DMS 273 (cell line): Measurements from ENCODE around the gene AKAP17A.

Experiments
- DNase-seq: peaks from one replicate; lab custom pipeline; 2025; ENCODE audit not compliant: unreplicated experiment; lab: John Stamatoyannopoulos, UW

AKAP17A gene

DNA sequence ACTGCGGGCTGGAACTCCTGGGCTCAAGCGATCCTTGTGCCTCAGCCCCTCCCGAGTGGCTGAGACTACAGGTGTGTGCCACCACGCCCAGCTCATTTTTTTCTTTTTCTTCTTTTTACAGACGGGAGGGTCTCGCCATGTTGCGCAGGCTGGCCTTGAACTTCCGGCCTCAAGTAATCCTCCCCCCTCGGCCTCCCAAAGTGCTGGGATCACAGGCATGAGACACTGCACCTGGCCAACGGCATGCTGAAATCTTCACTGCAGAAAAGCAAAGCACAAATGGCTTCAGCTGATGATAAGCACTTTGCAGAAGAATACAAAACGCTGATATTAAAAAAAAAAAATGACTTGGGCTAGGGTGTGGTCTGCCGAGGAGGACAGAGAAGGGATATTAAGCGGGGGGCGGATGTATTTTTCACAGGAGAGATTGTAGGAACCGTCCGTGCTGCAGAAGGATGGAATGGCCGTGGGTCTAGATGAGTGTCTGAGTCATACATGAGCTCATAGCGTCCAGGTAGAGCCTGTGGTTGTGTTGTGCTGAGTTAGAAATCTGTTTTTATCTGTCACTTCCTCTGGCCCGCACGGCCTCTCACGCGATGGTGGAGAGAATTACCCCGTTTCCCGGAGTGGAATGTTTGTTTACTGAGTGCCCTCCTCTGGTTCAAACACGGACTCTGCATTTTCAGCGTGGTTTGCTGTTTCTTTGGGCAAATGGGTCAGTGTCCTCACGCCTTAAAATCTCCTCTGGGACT lies 8.5 kb upstream of the AKAP17A start:
- no peak for DNase-seq

DNA sequence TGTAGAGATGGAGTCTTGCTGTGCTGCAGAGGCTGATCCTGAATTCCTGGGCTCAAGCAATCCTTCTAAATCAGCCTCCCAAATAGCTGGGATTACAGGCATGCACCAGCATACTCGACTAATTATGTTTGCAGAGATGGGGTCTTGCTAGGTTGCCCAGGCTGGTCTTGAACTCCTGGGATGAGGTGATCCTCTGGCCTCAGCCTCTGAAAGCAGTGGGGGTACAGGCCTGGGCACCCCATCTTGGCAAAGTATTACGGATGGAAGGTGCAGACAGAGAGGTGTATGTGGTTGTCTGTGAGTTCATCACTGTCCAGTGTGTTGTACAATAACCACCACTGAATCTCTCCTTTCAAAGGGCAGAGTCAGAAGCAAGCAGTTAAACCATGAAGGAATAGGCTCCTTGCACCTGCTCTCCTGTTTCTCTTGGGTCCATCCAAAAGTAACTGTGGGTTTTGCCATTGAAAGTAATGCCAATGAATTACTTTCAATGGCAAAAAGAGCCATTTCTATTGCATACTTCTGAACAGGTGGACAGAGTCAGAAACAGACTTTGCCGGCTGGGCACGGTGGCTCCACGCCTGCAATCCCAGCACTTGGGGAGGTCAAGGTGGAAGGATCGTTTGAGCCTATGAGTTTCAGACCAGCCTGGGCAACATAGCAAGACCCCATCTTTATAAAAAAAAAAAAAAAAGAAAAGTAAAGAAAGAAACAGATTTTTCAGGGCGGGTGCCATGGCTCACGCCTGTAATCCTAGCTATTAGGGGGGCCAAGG lies 7.0 kb upstream of the AKAP17A start:
- DNase-seq: no peak

GRCh38 chrX:1587161-1587560 lies 4.2 kb upstream of the AKAP17A start:
- peak; percentile 38 for DNase-seq

- DNase-seq: no peak
Measured at GRCh38 chrX:1589356-1590130, 1.9 kb upstream of the AKAP17A start.

GRCh38 chrX:1591863-1592469 lies 562 bp downstream of the AKAP17A start:
- peak; percentile 43 for DNase-seq

DNA sequence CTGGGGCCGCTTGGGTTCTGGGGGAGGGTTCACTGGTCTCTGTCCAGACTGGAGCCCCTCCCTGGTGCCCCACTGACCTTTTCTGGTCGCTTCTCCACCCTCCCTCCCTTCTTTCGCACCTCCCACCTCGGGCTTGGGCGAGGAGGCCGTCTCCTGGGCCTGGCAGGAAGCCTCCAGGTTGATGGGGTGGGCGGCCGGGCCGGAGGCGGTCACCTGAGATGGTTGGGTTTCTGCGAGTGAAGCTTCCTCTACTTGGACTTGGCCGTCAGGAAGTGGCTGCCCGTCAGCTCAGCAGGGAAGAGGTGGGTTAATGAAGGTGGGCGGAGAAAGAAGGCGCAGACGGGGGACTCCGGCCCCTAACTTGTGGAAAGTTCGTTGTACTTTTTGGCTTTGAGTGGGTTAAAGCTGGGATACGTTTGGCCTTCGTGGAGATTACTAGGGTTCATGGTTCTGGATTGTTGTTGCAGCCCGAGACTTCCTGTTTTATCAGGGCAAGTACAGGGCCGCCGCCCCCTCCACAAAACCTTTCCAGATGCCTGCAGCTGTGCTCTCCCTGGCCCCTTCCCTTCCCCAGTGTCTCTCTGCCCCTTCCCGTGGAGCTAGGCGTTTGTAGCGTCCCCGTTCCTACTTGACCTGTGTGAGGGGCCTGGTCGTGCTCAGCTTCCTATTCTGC lies 1.2 kb downstream of the AKAP17A start:
- no peak for DNase-seq

- DNase-seq: no peak
Measured at GRCh38 chrX:1593286-1594271, 2.2 kb downstream of the AKAP17A start.

GRCh38 chrX:1595711-1596060 lies 4.3 kb downstream of the AKAP17A start:
- DNase-seq: no peak

GRCh38 chrX:1596676-1597344 lies 5.4 kb downstream of the AKAP17A start:
- DNase-seq: no peak

- DNase-seq: no peak
Measured at GRCh38 chrX:1597345-1598020, 6.1 kb downstream of the AKAP17A start.

DNA sequence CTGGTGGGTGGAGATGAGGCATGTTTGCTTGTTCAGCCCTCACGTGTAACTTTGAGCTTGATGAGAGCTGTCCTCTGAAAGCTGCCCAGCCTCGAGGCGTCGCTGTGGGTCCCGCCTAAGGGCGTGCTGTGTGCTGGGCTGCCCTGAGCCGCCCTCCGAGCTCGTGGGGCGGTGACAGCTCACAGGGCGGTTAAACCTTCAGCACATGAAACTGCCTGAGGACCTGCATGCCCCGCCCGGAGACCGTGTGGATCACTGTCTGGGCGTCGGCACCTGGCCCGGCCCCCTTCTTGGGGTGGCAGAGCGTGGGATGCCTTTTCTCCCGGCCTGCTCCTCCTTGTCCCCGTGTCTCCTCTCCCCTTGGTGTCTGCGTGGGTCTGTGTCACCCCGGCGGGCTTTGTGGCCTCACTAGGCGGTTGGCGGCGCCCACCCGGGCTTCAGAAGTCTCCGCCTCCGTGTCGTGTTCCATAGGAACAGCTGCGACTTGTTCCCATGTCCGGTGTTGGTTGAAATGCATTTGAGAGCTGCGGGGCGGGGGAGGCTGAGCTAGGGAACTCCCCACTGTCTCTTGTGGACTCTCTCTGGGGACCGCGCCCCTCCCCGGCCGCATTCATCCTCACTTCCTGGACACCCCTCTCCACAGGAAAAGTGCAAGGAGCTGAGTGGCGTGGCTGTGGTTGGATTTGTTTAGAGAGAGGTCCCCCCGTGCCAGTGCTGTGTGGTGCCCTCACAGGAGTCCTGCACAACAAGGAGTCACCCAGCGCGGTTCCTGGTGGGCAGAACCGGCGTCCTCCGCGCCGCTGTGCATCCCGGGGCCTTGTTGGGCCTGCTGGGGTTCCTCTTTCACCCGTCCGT lies 6.8 kb downstream of the AKAP17A start:
- DNase-seq: no peak

DNA sequence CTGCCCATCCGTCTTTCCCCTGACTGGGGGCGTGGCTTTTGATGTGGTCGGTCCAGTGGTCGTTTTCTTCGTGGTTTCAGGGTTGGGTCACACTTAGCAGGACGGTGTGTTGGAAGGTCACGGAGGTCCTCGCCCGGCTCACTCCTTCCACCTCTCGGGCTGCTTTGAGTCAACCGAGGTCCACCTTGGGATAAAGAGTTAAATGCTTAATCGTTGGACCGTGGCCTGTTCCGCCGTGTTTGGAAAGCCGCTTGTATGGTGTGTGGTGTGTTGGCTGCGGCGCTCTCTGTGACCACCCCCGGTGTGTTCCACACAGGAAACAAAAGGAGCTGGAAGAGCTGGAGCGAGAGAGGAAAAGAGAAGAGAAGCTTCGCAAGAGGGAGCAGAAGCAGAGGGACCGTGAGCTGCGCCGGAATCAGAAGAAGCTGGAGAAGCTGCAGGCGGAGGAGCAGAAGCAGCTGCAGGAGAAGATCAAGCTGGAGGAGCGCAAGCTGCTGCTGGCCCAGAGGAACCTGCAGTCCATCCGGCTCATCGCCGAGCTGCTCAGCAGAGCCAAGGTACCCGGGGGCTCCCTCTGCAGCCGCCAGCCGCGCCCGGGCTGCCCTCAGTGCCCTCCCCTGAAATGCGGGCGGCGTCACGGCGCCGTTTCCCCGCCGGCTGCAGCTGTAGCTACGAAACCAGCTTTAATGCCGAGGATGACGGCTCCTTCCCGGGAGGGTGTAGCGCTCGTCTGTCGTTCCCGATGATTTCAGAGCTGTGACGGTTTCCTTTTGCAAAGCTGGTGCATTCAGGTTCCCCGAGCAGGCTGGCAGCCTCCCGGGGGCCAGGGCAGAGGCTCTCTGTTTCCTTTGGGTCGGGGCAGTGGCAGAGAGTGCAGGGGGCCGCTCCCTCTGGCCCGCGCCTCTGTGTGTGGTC lies 7.7 kb downstream of the AKAP17A start:
- no peak for DNase-seq

- no peak for DNase-seq
Measured at GRCh38 chrX:1599791-1600405, 8.5 kb downstream of the AKAP17A start.

GRCh38 chrX:1600406-1601050 lies 9.1 kb downstream of the AKAP17A start:
- DNase-seq: no peak

DNA sequence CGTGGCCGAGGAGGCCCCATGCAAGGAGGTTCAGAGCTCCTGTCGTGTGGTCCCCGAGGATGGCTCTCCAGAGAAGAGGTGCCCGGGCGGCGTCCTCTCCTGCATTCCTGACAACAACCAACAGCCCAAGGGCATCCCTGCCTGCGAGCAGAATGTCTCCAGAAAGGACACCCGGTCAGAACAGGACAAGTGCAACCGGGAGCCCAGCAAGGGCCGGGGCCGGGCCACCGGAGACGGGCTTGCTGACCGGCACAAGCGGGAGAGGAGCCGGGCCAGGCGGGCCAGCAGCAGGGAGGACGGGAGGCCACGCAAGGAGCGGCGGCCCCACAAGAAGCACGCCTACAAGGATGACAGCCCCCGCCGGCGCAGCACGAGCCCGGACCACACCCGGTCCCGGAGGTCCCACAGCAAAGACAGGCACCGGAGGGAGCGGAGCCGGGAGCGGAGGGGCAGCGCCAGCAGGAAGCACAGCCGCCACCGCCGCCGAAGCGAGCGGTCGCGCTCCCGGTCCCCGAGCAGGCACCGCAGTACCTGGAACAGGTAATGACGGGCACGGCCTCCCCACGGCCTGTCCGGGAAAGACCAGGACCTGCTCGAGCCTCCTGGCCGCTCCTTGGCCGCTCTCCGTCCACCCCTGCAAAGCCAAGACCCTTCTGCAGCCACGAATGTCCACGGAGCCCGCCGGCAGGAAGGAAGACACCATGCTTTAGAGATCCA lies 9.8 kb downstream of the AKAP17A start:
- no peak for DNase-seq
